Activated CD8-positive, alpha-beta T cell treated with anti-CD3 and anti-CD28 coated beads for 36 hours (primary cell): ENCODE measurements around the gene ARF1. TPM values are rescaled to one million over a fixed set of nuclear protein-coding genes. Genes with fewer than 3 reads are reported as not detected.
A peak's percentile ranks its signal among the peaks of the same experiment; 100 is the strongest.
"Not testable (repeated sequence)": the region's sequence is repeated elsewhere in the genome, so short reads cannot be mapped to it uniquely, and the experiment has no call there.

ENCODE experiments used
- ATAC-seq: fragments of 200-7000 bp; cut with Tn5 transposase; one replicate; pipeline ENCODE4 v1.10.0; 2021; ENCODE audit warnings: mild to moderate bottlenecking, moderate library complexity
- CTCF ChIA-PET: fragments of 350-600 bp; sonication (Branson Sonifier 250); formaldehyde crosslinking; loops from one replicate; lab custom pipeline; 2021; ENCODE audit warnings: antibody characterized with exemption; lab: Charles Lee
- POLR2A ChIA-PET: fragments of 350-600 bp; sonication (Branson Sonifier 250); formaldehyde crosslinking; loops from one replicate; lab custom pipeline; 2021; ENCODE audit warnings: antibody characterized with exemption; lab: Charles Lee
- DNase-seq: peaks from one replicate; pipeline ENCODE4 v3.0.0-alpha.2; 2020
- H3K27ac Mint-ChIP-seq: one replicate; pipeline ENCODE4 v1.8.0; 2021; ENCODE audit warnings: mild to moderate bottlenecking, mixed read lengths
- H3K27me3 Mint-ChIP-seq: one replicate; pipeline ENCODE4 v1.8.0; 2021; ENCODE audit warnings: mixed read lengths
- H3K36me3 Mint-ChIP-seq: one replicate; pipeline ENCODE4 v1.8.0; 2021; ENCODE audit warnings: low read depth, mixed read lengths
- H3K4me1 Mint-ChIP-seq: one replicate; pipeline ENCODE4 v1.8.0; 2021; ENCODE audit warnings: low read depth, mixed read lengths
- H3K4me3 Mint-ChIP-seq: one replicate; pipeline ENCODE4 v1.8.0; 2021; ENCODE audit warnings: mild to moderate bottlenecking, moderate library complexity, mixed read lengths
- H3K9me3 Mint-ChIP-seq: one replicate; pipeline ENCODE4 v1.8.0; 2021; ENCODE audit warnings: mixed read lengths
- intact Hi-C: fragments of 100-400 bp; cut with micrococcal nuclease; formaldehyde crosslinking; loops from one replicate; pipeline ENCODE4 v1.10.0; 2022
- total RNA-seq, 2 experiments: library from RNA; stranded (reverse); gene quantifications; one replicate each; pipeline ENCODE4 v1.2.3, GENCODE V29; 2021
- TF ChIP-seq, protein P1 (sequence below): fragments of 200-600 bp; IDR thresholded peaks from one replicate; pipeline ENCODE4 v1.8.0; 2022; ENCODE audit warnings: antibody characterized with exemption, mild to moderate bottlenecking

The ARF1 gene
- total RNA-seq, 2 experiments from 2014 or later, result 349 to 350 TPM

DNA sequence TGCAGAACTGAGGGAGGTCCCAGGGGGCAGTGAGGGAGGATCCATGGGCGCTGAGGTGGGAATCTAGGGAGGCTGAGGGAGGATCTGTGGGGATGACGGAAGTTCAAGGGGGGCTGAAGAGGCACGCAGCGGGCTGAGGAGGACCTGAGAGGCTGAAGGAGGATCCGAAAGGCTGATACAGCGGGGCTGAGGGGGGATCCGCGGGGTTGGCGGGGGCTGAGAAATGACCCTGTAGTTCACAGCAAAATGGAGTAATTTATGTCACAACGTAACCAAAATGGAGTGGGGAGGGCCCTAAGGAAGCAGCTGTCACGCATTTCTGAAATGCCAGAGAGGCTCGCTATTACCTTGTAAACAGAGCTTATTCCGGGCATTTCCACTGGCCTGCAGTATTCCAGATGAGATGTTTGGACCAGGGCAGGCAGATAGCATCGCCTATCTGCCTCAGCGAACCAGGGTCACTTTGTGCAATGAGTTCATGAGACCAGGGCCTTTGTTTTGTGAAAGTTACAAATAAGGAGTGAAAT, 27.5 kb downstream of the ARF1 start:
- intact Hi-C loops, result loop anchor here (1.0 kb wide), 1 partner anchor 56 kb away; no protein-coding TSS in a partner anchor
- peak overlapping the region; percentile 83 for H3K4me3 Mint-ChIP-seq
- peak; percentile 28 for DNase-seq
- H3K27me3 Mint-ChIP-seq, result no peaks in the 10 kb centered on the region
- H3K4me1 Mint-ChIP-seq, result peaks cover 28% of the 10 kb centered on the region
- CTCF ChIA-PET, result interaction anchor here (3.1 kb wide), 1 partner anchor 21 kb away, joined by 15 read pairs; no protein-coding TSS in a partner anchor
- H3K9me3 Mint-ChIP-seq, result no peaks in the 10 kb centered on the region
- no peak for ATAC-seq
- H3K27ac Mint-ChIP-seq, result peak overlapping the region; percentile 90
- POLR2A ChIA-PET, result interaction anchor here (0.8 to 2.0 kb wide), 10 partner anchors 9 to 83 kb away, joined by 3 to 8 read pairs (median 4); partner anchors contain the start of genes ARF1 and IBA57
- TF ChIP-seq, protein P1, sequence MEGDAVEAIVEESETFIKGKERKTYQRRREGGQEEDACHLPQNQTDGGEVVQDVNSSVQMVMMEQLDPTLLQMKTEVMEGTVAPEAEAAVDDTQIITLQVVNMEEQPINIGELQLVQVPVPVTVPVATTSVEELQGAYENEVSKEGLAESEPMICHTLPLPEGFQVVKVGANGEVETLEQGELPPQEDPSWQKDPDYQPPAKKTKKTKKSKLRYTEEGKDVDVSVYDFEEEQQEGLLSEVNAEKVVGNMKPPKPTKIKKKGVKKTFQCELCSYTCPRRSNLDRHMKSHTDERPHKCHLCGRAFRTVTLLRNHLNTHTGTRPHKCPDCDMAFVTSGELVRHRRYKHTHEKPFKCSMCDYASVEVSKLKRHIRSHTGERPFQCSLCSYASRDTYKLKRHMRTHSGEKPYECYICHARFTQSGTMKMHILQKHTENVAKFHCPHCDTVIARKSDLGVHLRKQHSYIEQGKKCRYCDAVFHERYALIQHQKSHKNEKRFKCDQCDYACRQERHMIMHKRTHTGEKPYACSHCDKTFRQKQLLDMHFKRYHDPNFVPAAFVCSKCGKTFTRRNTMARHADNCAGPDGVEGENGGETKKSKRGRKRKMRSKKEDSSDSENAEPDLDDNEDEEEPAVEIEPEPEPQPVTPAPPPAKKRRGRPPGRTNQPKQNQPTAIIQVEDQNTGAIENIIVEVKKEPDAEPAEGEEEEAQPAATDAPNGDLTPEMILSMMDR, result no peak
- H3K36me3 Mint-ChIP-seq, result peaks cover 7% of the 10 kb centered on the region

DNA sequence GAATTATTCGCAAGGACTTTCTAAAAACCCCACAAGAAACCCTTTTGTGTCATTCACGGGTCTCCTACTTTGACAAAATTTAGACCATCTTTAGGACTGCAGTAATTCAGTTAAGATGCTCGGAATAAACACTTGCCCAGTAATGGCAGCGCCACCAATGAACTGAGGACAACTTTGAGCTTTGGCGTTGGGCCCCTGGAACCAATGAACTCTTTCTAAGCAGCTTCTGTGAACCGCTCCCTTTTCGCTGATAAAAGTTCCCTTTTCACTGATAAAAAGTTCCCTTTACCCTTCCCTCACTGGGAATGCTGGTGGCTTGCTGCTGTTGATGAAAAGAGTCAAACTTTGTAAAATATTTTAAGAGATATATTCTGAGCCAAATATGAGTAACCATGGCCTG, 28.0 kb downstream of the ARF1 start:
- peaks cover 7% of the 10 kb centered on the region for H3K36me3 Mint-ChIP-seq
- H3K9me3 Mint-ChIP-seq, result no peaks in the 10 kb centered on the region
- ATAC-seq (no peak), DNase-seq (no peak)
- no peak overlapping the region for H3K27ac Mint-ChIP-seq
- H3K4me3 Mint-ChIP-seq, result peak overlapping the region; percentile 83
- H3K4me1 Mint-ChIP-seq, result peaks cover 28% of the 10 kb centered on the region
- intact Hi-C loops, result no loop called here
- CTCF ChIA-PET, result interaction anchor here (0.8 to 3.1 kb wide), 2 partner anchors 11 to 20 kb away, joined by 4 to 15 read pairs; no protein-coding TSS in a partner anchor
- TF ChIP-seq, protein P1, result no peak
- H3K27me3 Mint-ChIP-seq, result no peaks in the 10 kb centered on the region
- POLR2A ChIA-PET, result interaction anchor here (1.3 to 2.0 kb wide), 7 partner anchors 8 to 55 kb away, joined by 3 to 8 read pairs (median 5); partner anchors contain the start of genes ARF1 and IBA57

DNA sequence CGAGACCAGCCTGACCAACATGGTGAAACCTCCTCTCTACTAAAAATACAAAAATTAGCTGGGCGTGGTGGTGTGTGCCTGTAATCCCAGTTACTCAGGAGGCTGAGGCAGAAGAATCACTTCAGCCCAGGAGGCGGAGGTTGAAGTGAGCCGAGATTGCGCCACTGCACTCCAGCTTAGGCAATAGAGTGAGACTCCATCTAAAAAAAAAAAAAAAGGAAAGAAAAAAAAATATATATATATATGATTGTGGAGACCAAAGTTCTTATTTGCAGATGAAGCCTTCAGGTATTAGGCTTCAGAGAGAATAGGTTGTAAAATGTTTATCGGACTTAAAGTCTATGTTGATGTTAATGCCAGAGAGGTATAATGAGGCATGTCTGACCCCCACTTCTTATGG, 28.8 kb downstream of the ARF1 start:
- H3K27ac Mint-ChIP-seq, ATAC-seq, DNase-seq, intact Hi-C loops, H3K36me3 Mint-ChIP-seq, H3K4me3 Mint-ChIP-seq, H3K9me3 Mint-ChIP-seq, H3K27me3 Mint-ChIP-seq: not testable (repeated sequence)
- ChIA-PET CTCF (interaction anchor here (0.8 kb wide), 1 partner anchor 10 kb away, joined by 4 read pairs; no protein-coding TSS in a partner anchor), POLR2A (interaction anchor here (1.4 kb wide), 1 partner anchor 27 kb away, joined by 3 read pairs; no protein-coding TSS in a partner anchor)
- peaks cover 28% of the 10 kb centered on the region for H3K4me1 Mint-ChIP-seq

DNA sequence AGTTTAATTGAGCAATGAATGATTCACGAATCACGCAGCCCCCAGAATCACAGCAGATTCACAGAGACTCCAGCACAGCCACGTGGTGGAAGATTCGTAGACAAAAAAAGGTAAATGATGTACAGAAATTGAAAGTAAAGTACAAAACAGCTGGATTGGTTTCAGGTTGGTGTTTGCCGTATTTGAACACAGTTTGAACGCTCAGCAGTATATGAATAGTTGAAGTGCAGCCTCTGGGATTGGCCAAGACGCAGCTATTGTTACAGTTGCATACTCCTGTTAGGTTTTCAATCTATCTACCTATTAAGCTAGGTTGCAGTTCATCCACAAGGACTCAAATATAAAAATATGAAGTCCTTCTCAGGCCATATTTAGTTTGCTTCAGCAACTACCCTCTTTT, 29.7 kb downstream of the ARF1 start:
- Mint-ChIP-seq H3K9me3 (no peaks in the 10 kb centered on the region), H3K4me3 (no peak overlapping the region), H3K27ac (no peak overlapping the region), H3K36me3 (peaks cover 2% of the 10 kb centered on the region), H3K4me1 (peaks cover 26% of the 10 kb centered on the region), H3K27me3 (no peaks in the 10 kb centered on the region)
- TF ChIP-seq, protein P1, result no peak
- CTCF ChIA-PET, result interaction anchor here (1.4 to 1.9 kb wide), 2 partner anchors 9 to 19 kb away, joined by 9 read pairs; no protein-coding TSS in a partner anchor
- intact Hi-C loops, result no loop called here
- POLR2A ChIA-PET, result no interaction called here
- no peak for ATAC-seq
- DNase-seq, result no peak

DNA sequence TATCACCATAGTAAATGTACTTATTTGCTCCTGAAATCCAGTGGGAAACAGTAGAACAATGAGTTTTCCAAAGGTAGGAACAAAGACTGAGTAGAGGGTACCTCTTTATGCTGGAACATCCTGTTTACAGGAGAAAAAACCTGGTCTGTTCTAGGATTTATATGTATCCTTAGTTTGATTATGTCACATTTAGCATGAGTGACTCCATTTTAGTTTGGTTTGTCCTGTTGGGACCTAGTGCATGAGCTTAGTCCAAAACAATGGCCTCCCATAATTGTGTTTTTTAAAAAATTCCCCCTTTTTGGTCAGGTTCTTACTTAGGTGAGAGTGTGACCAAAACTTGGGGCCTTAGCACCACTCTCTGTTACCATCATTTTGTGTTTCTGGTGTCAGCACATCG, 30.1 kb downstream of the ARF1 start:
- ChIA-PET CTCF (interaction anchor here (1.4 to 1.9 kb wide), 2 partner anchors 9 to 18 kb away, joined by 9 read pairs; no protein-coding TSS in a partner anchor), POLR2A (no interaction called here)
- Mint-ChIP-seq H3K4me1 (peaks cover 23% of the 10 kb centered on the region), H3K9me3 (peaks cover 2% of the 10 kb centered on the region), H3K36me3 (no peaks in the 10 kb centered on the region), H3K27ac (no peak overlapping the region), H3K4me3 (no peak overlapping the region), H3K27me3 (no peaks in the 10 kb centered on the region)
- ATAC-seq (no peak), DNase-seq (no peak)
- intact Hi-C loops, result no loop called here
- TF ChIP-seq, protein P1, result no peak
